Psoas muscle (tissue), 8 donors: ENCODE measurements around the gene CRTC3. TPM values are rescaled to one million over a fixed set of nuclear protein-coding genes. Genes with fewer than 3 reads are reported as not detected.

Source experiments
- ATAC-seq, 4 donors: fragments of 200-7000 bp; cut with Tn5 transposase; one replicate each; pipeline ENCODE4 v1.9.1; 2020; ENCODE audit warnings: moderate library complexity in 3 of 4, mild to moderate bottlenecking in 2 of 4
- DNase-seq, 2 donors: peaks; one replicate each; pipeline ENCODE4 v3.0.0-alpha.2; 2020
- H3K27ac ChIP-seq: fragments of 200-600 bp; one replicate; pipeline ENCODE4 v1.8.0; 2022
- H3K27me3 ChIP-seq, 3 donors: fragments of 200-600 bp in 1 of 3; one replicate each; pipeline versions ENCODE4 v1.6.1 to v1.8.0; 2013 to 2022; ENCODE audit warnings: low read length in 2 of 3, mild to moderate bottlenecking in 2 of 3, moderate library complexity in 1 of 3; ENCODE audit not compliant: insufficient read depth in 3 of 3
- H3K36me3 ChIP-seq, 2 donors: fragments of 200-600 bp in 1 of 2; one replicate each; pipeline versions ENCODE4 v1.6.1 to v1.8.0; 2013 to 2022; ENCODE audit warnings: low read depth in 1 of 2, mild to moderate bottlenecking in 1 of 2, moderate library complexity in 1 of 2; ENCODE audit not compliant: insufficient read depth in 1 of 2
- H3K4me1 ChIP-seq: fragments of 200-600 bp; one replicate; pipeline ENCODE4 v1.8.0; 2022
- H3K4me3 ChIP-seq: fragments of 200-600 bp; one replicate; pipeline ENCODE4 v1.8.0; 2022; ENCODE audit warnings: mild to moderate bottlenecking
- H3K9me3 ChIP-seq: fragments of 200-600 bp; one replicate; pipeline ENCODE4 v1.8.0; 2022
- CTCF ChIP-seq: fragments of 200-600 bp; IDR thresholded peaks from one replicate; pipeline ENCODE4 v1.8.0; 2022; ENCODE audit warnings: antibody characterized with exemption
- whole genome bisulfite sequencing, 3 donors: extraction: QIAGEN DNeasy Blood & Tissue Kit; methylation state at CpG; one replicate each; pipeline versions ENCODE4 v1.1.6 to v1.1.7; 2013; 5-methylcytosine and 5-hydroxymethylcytosine counted together
- intact Hi-C, 2 donors: fragments of 100-400 bp; cut with DNase I; formaldehyde crosslinking; loops; one replicate each; pipeline versions ENCODE4 v1.11.0 to v1.14.2; 2022
- polyA plus RNA-seq, 3 donors: library from polyadenylated mRNA; stranded (reverse); fragments of 200-250 nt; gene quantifications; one replicate each; pipeline ENCODE4 v1.2.3, GENCODE V29; 2013
- total RNA-seq, 4 donors: library from RNA; stranded (reverse); fragmentation: NEBNext Ultra II Directional in 2 of 4; extraction: Animal tissue kit (Norgen Biotek cat#: 25700) in 2 of 4; gene quantifications; one replicate each; pipeline versions ENCODE4 v1.2.1 to v1.2.4, GENCODE V29; 2021 to 2023
- donor health status: healthy with polysubstance abuse.
- donor health status: DM: no; HTN: no; CAD: no; lungs with moderate emphysema.
- donor health status: Bipolar disorder and iron deficiency.
- donor health status: healthy.
- donor health status: DM: yes; HTN: yes; CAD: no.
- donor health status: DM: no; HTN: no; CAD: no.
- donor health status: DM: no; HTN: no; CAD: no.
- donor health status: DM: yes; HTN: yes; CAD: no.

CRTC3 gene
- total and polyA plus RNA-seq, 7 donors = 6.9 to 30.8 (median 15.3) TPM

DNA sequence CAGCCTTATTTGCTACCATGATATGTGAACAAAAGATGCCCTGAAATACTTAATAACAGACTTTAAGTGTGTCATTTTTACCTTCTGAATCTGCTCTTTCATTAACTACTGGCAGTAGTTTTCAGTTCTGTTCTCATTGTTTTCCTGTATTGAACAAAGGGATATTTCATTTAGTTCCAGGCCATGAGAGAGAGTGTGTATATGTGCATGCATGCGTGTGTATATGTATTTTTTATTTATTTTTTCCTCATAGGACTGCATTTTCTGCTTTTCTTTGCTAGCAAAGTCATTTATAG lies 46.8 kb upstream of the CRTC3 start:
- ATAC-seq (no peak), DNase-seq (no peak)
- Histone ChIP-seq H3K27ac (no peak overlapping the region), H3K36me3 (peaks cover 28 to 99% of the 10 kb centered on the region in 2 donors), H3K4me3 (no peak overlapping the region), H3K4me1 (no peaks in the 10 kb centered on the region), H3K27me3 (no peaks in the 10 kb centered on the region), H3K9me3 (no peaks in the 10 kb centered on the region)
- WGBS, 3 donors = 52 to 89% (median 54%) methylated on average over 1 of the region's 1 CpG
- intact Hi-C loops = loop anchor here (2.0 to 5.0 kb wide), 4 partner anchors 120 to 162 kb away; no protein-coding TSS in a partner anchor
- no peak for TF ChIP-seq CTCF

GRCh38 chr15:90483637-90484036 lies 46.1 kb upstream of the CRTC3 start:
- peaks cover 28 to 99% of the 10 kb centered on the region in 2 donors for H3K36me3 ChIP-seq
- no peak for TF ChIP-seq CTCF
- DNase-seq (no peak), ATAC-seq (no peak)
- no peak overlapping the region for H3K27ac ChIP-seq
- H3K4me3 ChIP-seq = no peak overlapping the region
- no peaks in the 10 kb centered on the region for H3K4me1 ChIP-seq
- WGBS, 3 donors = 91 to 96% (median 94%) methylated on average over 2 of the region's 2 CpGs
- no peaks in the 10 kb centered on the region for H3K9me3 ChIP-seq
- no peaks in the 10 kb centered on the region for H3K27me3 ChIP-seq
- intact Hi-C loops = loop anchor here (2.0 to 5.0 kb wide), 4 partner anchors 121 to 163 kb away; no protein-coding TSS in a partner anchor

DNA sequence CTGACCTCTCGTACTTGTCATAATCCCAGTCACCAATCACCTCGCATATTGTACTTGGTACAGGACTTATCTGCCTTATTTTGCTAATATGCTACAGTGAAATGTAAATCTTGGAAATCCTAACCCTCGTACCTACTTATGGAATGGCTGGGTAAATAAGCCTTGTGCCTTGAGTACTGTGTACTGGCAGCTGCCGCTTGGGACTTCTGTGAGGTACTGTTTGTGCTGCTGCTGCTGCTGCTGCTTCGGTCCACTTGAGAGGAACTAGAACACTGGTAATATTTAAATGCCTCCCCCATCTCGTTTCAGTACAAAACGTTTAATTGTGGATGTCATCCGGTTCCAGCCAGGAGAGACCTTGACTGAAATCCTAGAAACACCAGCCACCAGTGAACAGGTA lies 42.5 kb upstream of the CRTC3 start:
- Histone ChIP-seq H3K36me3 (peaks cover 39 to 100% of the 10 kb centered on the region in 2 donors), H3K27me3 (no peaks in the 10 kb centered on the region), H3K4me3 (no peak overlapping the region), H3K9me3 (no peaks in the 10 kb centered on the region), H3K4me1 (no peaks in the 10 kb centered on the region), H3K27ac (no peak overlapping the region)
- no peak for TF ChIP-seq CTCF
- no peak for DNase-seq
- no peak for ATAC-seq
- intact Hi-C loops = no loop called here
- WGBS, 3 donors = 96 to 97% (median 97%) methylated on average over 8 of the region's 8 CpGs

DNA sequence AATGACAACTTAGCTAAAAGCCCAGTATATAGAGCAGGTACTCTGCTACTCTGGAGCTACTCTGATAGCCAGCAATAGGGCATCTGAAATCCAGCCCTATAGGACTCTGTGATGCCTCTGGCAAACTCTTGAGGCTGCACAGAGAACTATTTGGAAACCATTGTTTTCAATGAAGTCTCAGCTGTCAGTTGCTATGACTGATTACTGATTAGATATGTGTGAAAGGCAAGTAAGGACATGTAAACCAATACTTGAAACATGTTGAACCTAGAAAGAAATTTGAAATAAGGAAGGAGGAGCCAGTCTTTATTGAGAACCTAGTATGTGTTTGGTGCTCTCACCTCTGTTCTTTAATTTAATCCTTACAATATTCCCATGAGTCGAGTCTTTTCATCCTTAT lies 40.2 kb upstream of the CRTC3 start:
- Histone ChIP-seq H3K27me3 (no peaks in the 10 kb centered on the region), H3K4me3 (no peak overlapping the region), H3K4me1 (no peaks in the 10 kb centered on the region), H3K9me3 (no peaks in the 10 kb centered on the region), H3K36me3 (peaks cover 32 to 100% of the 10 kb centered on the region in 2 donors), H3K27ac (no peak overlapping the region)
- DNase-seq = no peak
- intact Hi-C loops = no loop called here
- ATAC-seq = no peak
- 95 to 97% (median 97%) methylated on average over 1 of the region's 1 CpG for WGBS, 3 donors
- TF ChIP-seq CTCF = no peak

DNA sequence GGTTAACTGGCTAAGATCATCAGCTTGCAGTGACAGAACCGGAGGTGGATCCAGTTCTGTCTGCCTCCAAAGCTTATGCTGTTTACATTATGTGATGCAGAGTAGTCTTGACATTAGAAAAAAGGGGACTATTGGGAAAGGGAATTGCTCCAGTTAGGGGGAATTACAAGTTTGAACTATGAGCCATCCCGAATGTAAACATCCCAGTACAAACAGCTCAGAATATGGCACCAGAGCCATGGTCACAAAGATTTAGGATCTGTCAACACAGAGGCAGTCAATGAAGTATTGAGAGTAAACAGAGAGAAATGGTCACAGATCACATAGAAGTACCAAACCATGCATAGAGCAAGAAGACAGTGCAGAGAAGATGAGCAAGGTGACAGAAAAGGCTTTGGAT lies 39.8 kb upstream of the CRTC3 start:
- Histone ChIP-seq H3K9me3 (no peaks in the 10 kb centered on the region), H3K4me1 (no peaks in the 10 kb centered on the region), H3K27me3 (no peaks in the 10 kb centered on the region), H3K36me3 (peaks cover 32 to 100% of the 10 kb centered on the region in 2 donors), H3K27ac (no peak overlapping the region), H3K4me3 (no peak overlapping the region)
- intact Hi-C loops = no loop called here
- TF ChIP-seq CTCF = no peak
- ATAC-seq (no peak), DNase-seq (no peak)
- 90 to 97% (median 93%) methylated on average over 2 of the region's 2 CpGs for WGBS, 3 donors
